Stimulated activated effector memory CD8-positive, alpha-beta T cell treated with anti-CD3 and anti-CD28 coated beads, Interleukin-12 subunit alpha, Interleukin-12 subunit beta, amount 100 ng/mL, for 72 hours (primary cell): Measurements from ENCODE around the gene ATXN2.
"Not testable (repeated sequence)": the region's sequence is repeated elsewhere in the genome, so short reads cannot be mapped to it uniquely, and the experiment has no call there.

Experiments used
- ATAC-seq: fragments of 150-1000 bp; cut with Tn5 transposase; 2 replicates; pipeline ENCODE4 v1.10.0; 2021
- DNase-seq, 2 donors: peaks; one replicate each; pipeline ENCODE4 v3.0.0; 2021 to 2022; ENCODE audit warnings: low spot score in 2 of 2
- H3K27ac Mint-ChIP-seq: one replicate; pipeline ENCODE4 v1.8.0; 2022; ENCODE audit warnings: mild to moderate bottlenecking, mixed read lengths
- H3K36me3 Mint-ChIP-seq: one replicate; pipeline ENCODE4 v1.8.0; 2022; ENCODE audit warnings: mild to moderate bottlenecking, mixed read lengths
- H3K4me1 Mint-ChIP-seq: one replicate; pipeline ENCODE4 v1.8.0; 2022; ENCODE audit warnings: mixed read lengths
- H3K4me3 Mint-ChIP-seq: one replicate; pipeline ENCODE4 v1.8.0; 2022; ENCODE audit warnings: mild to moderate bottlenecking, mixed read lengths
- H3K9me3 Mint-ChIP-seq: one replicate; pipeline ENCODE4 v1.8.0; 2022; ENCODE audit warnings: mixed read lengths

ATXN2 gene

GRCh38 chr12:111557271-111558106, 41.6 kb downstream of the ATXN2 start:
- no peaks in the 10 kb centered on the region for H3K9me3 Mint-ChIP-seq
- no peak overlapping the region for H3K4me3 Mint-ChIP-seq
- ATAC-seq, result no peak
- H3K36me3 Mint-ChIP-seq, result peaks cover 15% of the 10 kb centered on the region
- DNase-seq, result no peak
- no peak overlapping the region for H3K27ac Mint-ChIP-seq
- peaks cover 16% of the 10 kb centered on the region for H3K4me1 Mint-ChIP-seq

GRCh38 chr12:111556676-111557075, 42.4 kb downstream of the ATXN2 start:
- DNase-seq (no peak), ATAC-seq (no peak)
- no peak overlapping the region for H3K4me3 Mint-ChIP-seq
- peaks cover 16% of the 10 kb centered on the region for H3K4me1 Mint-ChIP-seq
- no peaks in the 10 kb centered on the region for H3K9me3 Mint-ChIP-seq
- H3K36me3 Mint-ChIP-seq, result peaks cover 23% of the 10 kb centered on the region
- H3K27ac Mint-ChIP-seq, result no peak overlapping the region

- not testable (repeated sequence) for H3K4me3 Mint-ChIP-seq, DNase-seq, H3K27ac Mint-ChIP-seq, ATAC-seq, H3K9me3 Mint-ChIP-seq
- peaks cover 11% of the 10 kb centered on the region for H3K4me1 Mint-ChIP-seq
- peaks cover 36% of the 10 kb centered on the region for H3K36me3 Mint-ChIP-seq
Measured at GRCh38 chr12:111555313-111555712, 43.8 kb downstream of the ATXN2 start.

- Mint-ChIP-seq H3K27ac (no peak overlapping the region), H3K9me3 (no peaks in the 10 kb centered on the region), H3K4me3 (peak overlapping the region; percentile 11), H3K36me3 (peaks cover 85% of the 10 kb centered on the region), H3K4me1 (peaks cover 26% of the 10 kb centered on the region)
- DNase-seq (no peak), ATAC-seq (peak; percentile 92)
Measured at GRCh38 chr12:111546758-111547383, 52.2 kb downstream of the ATXN2 start.

GRCh38 chr12:111546171-111546570, 52.9 kb downstream of the ATXN2 start:
- DNase-seq (no peak), ATAC-seq (no peak)
- Mint-ChIP-seq H3K27ac (no peak overlapping the region), H3K4me3 (peak overlapping the region; percentile 11), H3K9me3 (no peaks in the 10 kb centered on the region), H3K4me1 (peaks cover 26% of the 10 kb centered on the region), H3K36me3 (peaks cover 85% of the 10 kb centered on the region)

GRCh38 chr12:111544032-111544431, 55.1 kb downstream of the ATXN2 start:
- peaks cover 71% of the 10 kb centered on the region for H3K36me3 Mint-ChIP-seq
- no peak overlapping the region for H3K4me3 Mint-ChIP-seq
- DNase-seq (no peak), ATAC-seq (no peak)
- no peak overlapping the region for H3K27ac Mint-ChIP-seq
- peaks cover 26% of the 10 kb centered on the region for H3K4me1 Mint-ChIP-seq
- no peaks in the 10 kb centered on the region for H3K9me3 Mint-ChIP-seq

- no peak overlapping the region for H3K27ac Mint-ChIP-seq
- H3K36me3 Mint-ChIP-seq, result peaks cover 47% of the 10 kb centered on the region
- H3K9me3 Mint-ChIP-seq, result no peaks in the 10 kb centered on the region
- ATAC-seq (no peak), DNase-seq (no peak)
- peaks cover 15% of the 10 kb centered on the region for H3K4me1 Mint-ChIP-seq
- H3K4me3 Mint-ChIP-seq, result no peak overlapping the region
Measured at GRCh38 chr12:111532751-111533150, 66.4 kb downstream of the ATXN2 start.

GRCh38 chr12:111529424-111530368, 69.4 kb downstream of the ATXN2 start:
- Mint-ChIP-seq H3K36me3 (peaks cover 33% of the 10 kb centered on the region), H3K27ac (peak overlapping the region; percentile 68), H3K4me1 (peaks cover 15% of the 10 kb centered on the region), H3K4me3 (no peak overlapping the region), H3K9me3 (no peaks in the 10 kb centered on the region)
- peak; percentile 93 for ATAC-seq
- DNase-seq, result peak; percentile 33 to 73

- H3K36me3 Mint-ChIP-seq, result peaks cover 42% of the 10 kb centered on the region
- ATAC-seq, result no peak
- no peaks in the 10 kb centered on the region for H3K4me1 Mint-ChIP-seq
- H3K27ac Mint-ChIP-seq, result no peak overlapping the region
- no peaks in the 10 kb centered on the region for H3K9me3 Mint-ChIP-seq
- no peak for DNase-seq
- no peak overlapping the region for H3K4me3 Mint-ChIP-seq
Measured at GRCh38 chr12:111523587-111524167, 75.4 kb downstream of the ATXN2 start.

GRCh38 chr12:111521801-111522200, 77.3 kb downstream of the ATXN2 start:
- no peak overlapping the region for H3K27ac Mint-ChIP-seq
- ATAC-seq, result no peak
- no peak overlapping the region for H3K4me3 Mint-ChIP-seq
- H3K9me3 Mint-ChIP-seq, result no peaks in the 10 kb centered on the region
- H3K36me3 Mint-ChIP-seq, result peaks cover 38% of the 10 kb centered on the region
- no peak for DNase-seq
- H3K4me1 Mint-ChIP-seq, result no peaks in the 10 kb centered on the region

GRCh38 chr12:111519937-111520336, 79.2 kb downstream of the ATXN2 start:
- DNase-seq (no peak), ATAC-seq (peak; percentile 63)
- Mint-ChIP-seq H3K4me1 (no peaks in the 10 kb centered on the region), H3K9me3 (no peaks in the 10 kb centered on the region), H3K27ac (no peak overlapping the region), H3K4me3 (no peak overlapping the region), H3K36me3 (peaks cover 29% of the 10 kb centered on the region)

GRCh38 chr12:111519083-111519482, 80.0 kb downstream of the ATXN2 start:
- no peaks in the 10 kb centered on the region for H3K4me1 Mint-ChIP-seq
- ATAC-seq (no peak), DNase-seq (no peak)
- no peak overlapping the region for H3K27ac Mint-ChIP-seq
- H3K36me3 Mint-ChIP-seq, result peaks cover 26% of the 10 kb centered on the region
- H3K4me3 Mint-ChIP-seq, result no peak overlapping the region
- no peaks in the 10 kb centered on the region for H3K9me3 Mint-ChIP-seq

- ATAC-seq, H3K4me3 Mint-ChIP-seq, DNase-seq, H3K9me3 Mint-ChIP-seq, H3K27ac Mint-ChIP-seq: not testable (repeated sequence)
- peaks cover 14% of the 10 kb centered on the region for H3K4me1 Mint-ChIP-seq
- peaks cover 80% of the 10 kb centered on the region for H3K36me3 Mint-ChIP-seq
Measured at GRCh38 chr12:111507719-111508118, 91.4 kb downstream of the ATXN2 start.

- H3K4me3 Mint-ChIP-seq, DNase-seq, ATAC-seq, H3K27ac Mint-ChIP-seq, H3K9me3 Mint-ChIP-seq: not testable (repeated sequence)
- Mint-ChIP-seq H3K4me1 (peaks cover 14% of the 10 kb centered on the region), H3K36me3 (peaks cover 76% of the 10 kb centered on the region)
Measured at GRCh38 chr12:111507258-111507657, 91.9 kb downstream of the ATXN2 start.

GRCh38 chr12:111506260-111506659, 92.9 kb downstream of the ATXN2 start:
- no peak overlapping the region for H3K4me3 Mint-ChIP-seq
- H3K4me1 Mint-ChIP-seq, result peaks cover 14% of the 10 kb centered on the region
- no peaks in the 10 kb centered on the region for H3K9me3 Mint-ChIP-seq
- H3K36me3 Mint-ChIP-seq, result peaks cover 67% of the 10 kb centered on the region
- no peak for ATAC-seq
- no peak for DNase-seq
- H3K27ac Mint-ChIP-seq, result peak overlapping the region; percentile 2
